ENCODE results near the gene NINJ2. TPM values are rescaled to one million over a fixed set of nuclear protein-coding genes. Genes with fewer than 3 reads are reported as not detected.

NINJ2 gene, protein sequence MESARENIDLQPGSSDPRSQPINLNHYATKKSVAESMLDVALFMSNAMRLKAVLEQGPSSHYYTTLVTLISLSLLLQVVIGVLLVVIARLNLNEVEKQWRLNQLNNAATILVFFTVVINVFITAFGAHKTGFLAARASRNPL
- 0.30 to 0.89 TPM (median 0.71 TPM) in 5 replicates for total RNA-seq (2022; extraction: Qiagen RNA extraction)

GRCh38 chr12:663293-663871 lies at the start of gene NINJ2:
NINJ2 (minus strand) TSS chr12:663445; CDS start chr12:663360, 85 bp downstream.

Other genes starting within 250 kb of the NINJ2 start
- gene B4GALNT3, start 203.5 kb downstream of the NINJ2 start, total RNA-seq (2022; extraction: Qiagen RNA extraction), result 0.43 to 0.81 TPM (median 0.59 TPM) in 5 replicates
- gene WNK1, start 89.1 kb upstream of the NINJ2 start, total RNA-seq (2022; extraction: Qiagen RNA extraction), result 64.9 to 89.9 TPM (median 81.4 TPM) in 5 replicates

Measured in A549 treated with CORT108297 at 1 μM for 4 hours (cell line).